ENCODE results near the gene ARL15. TPM values are rescaled to one million over a fixed set of nuclear protein-coding genes. Genes with fewer than 3 reads are reported as not detected.

Gene ARL15
- total and polyA plus RNA-seq, 2 of the 8 experiments (the other 6 are each of a cell fraction or from before 2014, with no cell fraction given) = 9.9 to 21.2 TPM

DNA sequence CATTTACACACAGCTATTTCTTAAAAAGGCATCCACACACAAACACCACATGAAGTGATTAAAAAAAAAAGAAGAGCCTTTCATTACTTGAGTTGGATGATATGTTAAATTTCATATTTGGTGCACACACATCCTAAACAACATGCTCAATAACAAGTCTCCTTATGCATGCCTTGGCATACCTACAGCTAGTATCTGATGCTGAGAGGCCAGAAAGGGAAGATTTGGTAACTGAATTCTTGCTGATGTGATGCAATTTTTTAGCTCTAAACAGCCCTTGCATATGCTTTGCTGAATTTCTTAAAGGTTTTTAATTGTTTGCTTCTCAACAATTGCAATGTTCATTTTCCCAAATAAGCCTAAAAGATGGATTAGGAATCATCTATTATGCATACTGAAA is 338.8 kb downstream of the ARL15 start (continued):
- TF ChIP-seq, protein P1, sequence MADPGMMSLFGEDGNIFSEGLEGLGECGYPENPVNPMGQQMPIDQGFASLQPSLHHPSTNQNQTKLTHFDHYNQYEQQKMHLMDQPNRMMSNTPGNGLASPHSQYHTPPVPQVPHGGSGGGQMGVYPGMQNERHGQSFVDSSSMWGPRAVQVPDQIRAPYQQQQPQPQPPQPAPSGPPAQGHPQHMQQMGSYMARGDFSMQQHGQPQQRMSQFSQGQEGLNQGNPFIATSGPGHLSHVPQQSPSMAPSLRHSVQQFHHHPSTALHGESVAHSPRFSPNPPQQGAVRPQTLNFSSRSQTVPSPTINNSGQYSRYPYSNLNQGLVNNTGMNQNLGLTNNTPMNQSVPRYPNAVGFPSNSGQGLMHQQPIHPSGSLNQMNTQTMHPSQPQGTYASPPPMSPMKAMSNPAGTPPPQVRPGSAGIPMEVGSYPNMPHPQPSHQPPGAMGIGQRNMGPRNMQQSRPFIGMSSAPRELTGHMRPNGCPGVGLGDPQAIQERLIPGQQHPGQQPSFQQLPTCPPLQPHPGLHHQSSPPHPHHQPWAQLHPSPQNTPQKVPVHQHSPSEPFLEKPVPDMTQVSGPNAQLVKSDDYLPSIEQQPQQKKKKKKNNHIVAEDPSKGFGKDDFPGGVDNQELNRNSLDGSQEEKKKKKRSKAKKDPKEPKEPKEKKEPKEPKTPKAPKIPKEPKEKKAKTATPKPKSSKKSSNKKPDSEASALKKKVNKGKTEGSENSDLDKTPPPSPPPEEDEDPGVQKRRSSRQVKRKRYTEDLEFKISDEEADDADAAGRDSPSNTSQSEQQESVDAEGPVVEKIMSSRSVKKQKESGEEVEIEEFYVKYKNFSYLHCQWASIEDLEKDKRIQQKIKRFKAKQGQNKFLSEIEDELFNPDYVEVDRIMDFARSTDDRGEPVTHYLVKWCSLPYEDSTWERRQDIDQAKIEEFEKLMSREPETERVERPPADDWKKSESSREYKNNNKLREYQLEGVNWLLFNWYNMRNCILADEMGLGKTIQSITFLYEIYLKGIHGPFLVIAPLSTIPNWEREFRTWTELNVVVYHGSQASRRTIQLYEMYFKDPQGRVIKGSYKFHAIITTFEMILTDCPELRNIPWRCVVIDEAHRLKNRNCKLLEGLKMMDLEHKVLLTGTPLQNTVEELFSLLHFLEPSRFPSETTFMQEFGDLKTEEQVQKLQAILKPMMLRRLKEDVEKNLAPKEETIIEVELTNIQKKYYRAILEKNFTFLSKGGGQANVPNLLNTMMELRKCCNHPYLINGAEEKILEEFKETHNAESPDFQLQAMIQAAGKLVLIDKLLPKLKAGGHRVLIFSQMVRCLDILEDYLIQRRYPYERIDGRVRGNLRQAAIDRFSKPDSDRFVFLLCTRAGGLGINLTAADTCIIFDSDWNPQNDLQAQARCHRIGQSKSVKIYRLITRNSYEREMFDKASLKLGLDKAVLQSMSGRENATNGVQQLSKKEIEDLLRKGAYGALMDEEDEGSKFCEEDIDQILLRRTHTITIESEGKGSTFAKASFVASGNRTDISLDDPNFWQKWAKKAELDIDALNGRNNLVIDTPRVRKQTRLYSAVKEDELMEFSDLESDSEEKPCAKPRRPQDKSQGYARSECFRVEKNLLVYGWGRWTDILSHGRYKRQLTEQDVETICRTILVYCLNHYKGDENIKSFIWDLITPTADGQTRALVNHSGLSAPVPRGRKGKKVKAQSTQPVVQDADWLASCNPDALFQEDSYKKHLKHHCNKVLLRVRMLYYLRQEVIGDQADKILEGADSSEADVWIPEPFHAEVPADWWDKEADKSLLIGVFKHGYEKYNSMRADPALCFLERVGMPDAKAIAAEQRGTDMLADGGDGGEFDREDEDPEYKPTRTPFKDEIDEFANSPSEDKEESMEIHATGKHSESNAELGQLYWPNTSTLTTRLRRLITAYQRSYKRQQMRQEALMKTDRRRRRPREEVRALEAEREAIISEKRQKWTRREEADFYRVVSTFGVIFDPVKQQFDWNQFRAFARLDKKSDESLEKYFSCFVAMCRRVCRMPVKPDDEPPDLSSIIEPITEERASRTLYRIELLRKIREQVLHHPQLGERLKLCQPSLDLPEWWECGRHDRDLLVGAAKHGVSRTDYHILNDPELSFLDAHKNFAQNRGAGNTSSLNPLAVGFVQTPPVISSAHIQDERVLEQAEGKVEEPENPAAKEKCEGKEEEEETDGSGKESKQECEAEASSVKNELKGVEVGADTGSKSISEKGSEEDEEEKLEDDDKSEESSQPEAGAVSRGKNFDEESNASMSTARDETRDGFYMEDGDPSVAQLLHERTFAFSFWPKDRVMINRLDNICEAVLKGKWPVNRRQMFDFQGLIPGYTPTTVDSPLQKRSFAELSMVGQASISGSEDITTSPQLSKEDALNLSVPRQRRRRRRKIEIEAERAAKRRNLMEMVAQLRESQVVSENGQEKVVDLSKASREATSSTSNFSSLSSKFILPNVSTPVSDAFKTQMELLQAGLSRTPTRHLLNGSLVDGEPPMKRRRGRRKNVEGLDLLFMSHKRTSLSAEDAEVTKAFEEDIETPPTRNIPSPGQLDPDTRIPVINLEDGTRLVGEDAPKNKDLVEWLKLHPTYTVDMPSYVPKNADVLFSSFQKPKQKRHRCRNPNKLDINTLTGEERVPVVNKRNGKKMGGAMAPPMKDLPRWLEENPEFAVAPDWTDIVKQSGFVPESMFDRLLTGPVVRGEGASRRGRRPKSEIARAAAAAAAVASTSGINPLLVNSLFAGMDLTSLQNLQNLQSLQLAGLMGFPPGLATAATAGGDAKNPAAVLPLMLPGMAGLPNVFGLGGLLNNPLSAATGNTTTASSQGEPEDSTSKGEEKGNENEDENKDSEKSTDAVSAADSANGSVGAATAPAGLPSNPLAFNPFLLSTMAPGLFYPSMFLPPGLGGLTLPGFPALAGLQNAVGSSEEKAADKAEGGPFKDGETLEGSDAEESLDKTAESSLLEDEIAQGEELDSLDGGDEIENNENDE (IDR thresholded peaks at IDR 0.05; ENCODE audit: insufficient replicate concordance, low read length) = no peak
- TF ChIP-seq GTF2F1 (IDR thresholded peaks at IDR 0.05; ENCODE audit: borderline replicate concordance, low read depth, low read length) (no peak), TCF12 (IDR thresholded peaks at IDR 0.05; ENCODE audit: low read depth, low read length) (no peak), CBX8 (IDR thresholded peaks at IDR 0.05; ENCODE audit: borderline replicate concordance, low read depth, low read length) (no peak), SUZ12 (IDR thresholded peaks at IDR 0.05; ENCODE audit: low read length) (no peak), BACH1 (IDR thresholded peaks at IDR 0.05; ENCODE audit: low read length) (no peak)

Data from H1 (cell line).